Measurements from ENCODE around the gene KDM3A.
A peak's percentile ranks its signal among the peaks of the same experiment; 100 is the strongest.

Gene KDM3A

DNA sequence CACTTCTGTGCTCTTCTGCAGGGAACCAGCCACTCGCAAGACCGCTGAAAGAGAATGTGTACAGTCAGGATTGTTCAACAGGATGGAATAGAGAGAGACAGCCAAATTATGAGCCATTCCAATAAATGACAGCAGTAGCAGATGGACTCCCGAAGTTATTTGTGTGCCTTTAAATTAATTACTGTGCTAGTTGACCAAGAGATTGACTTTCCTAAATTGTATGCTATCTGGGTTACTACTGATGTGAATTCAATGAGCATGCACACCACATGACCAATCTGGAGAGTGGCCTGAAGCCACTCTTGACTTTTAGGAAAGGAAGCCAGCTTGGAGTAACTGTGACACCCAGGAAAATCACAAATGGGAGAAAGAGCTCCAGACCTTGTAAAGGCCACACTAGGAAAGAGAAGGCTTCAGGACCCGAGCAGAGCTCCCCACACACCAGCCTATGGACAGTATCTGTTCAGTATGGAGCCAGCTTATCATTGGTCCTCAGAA lies 69.3 kb downstream of the KDM3A start:
- no peak overlapping the region for H3K4me3 ChIP-seq (ENCODE audit: low read depth, low read length)
- TF ChIP-seq CTCF (IDR thresholded peaks at IDR 0.05; ENCODE audit: insufficient read depth, low read depth, low read length, missing control alignments) = no peak
- DNase-seq (ENCODE audit: low read depth) = no peak

DNA sequence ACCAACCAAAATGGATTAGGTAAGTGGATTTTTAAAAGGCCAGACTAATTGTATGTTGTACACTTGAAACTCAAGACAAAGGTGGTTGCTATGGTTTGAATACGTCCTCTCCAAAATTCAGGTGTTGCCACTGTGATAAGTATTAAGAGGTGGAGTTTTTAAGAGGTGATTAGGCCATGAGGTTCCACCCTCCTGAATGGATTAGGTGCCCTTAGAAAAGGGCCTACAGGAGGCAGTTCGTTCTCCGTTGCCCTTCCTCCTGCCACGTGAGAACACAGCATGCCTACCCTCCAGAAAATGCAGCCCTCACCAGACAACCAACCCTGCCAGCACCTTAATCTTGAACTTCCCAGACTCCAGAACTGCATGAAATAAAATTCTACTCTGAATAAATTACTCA lies 70.9 kb downstream of the KDM3A start:
- DNase-seq (ENCODE audit: low read depth) = no peak
- H3K4me3 ChIP-seq (ENCODE audit: low read depth, low read length) = no peak overlapping the region
- TF ChIP-seq CTCF (IDR thresholded peaks at IDR 0.05; ENCODE audit: insufficient read depth, low read depth, low read length, missing control alignments) = no peak

DNA sequence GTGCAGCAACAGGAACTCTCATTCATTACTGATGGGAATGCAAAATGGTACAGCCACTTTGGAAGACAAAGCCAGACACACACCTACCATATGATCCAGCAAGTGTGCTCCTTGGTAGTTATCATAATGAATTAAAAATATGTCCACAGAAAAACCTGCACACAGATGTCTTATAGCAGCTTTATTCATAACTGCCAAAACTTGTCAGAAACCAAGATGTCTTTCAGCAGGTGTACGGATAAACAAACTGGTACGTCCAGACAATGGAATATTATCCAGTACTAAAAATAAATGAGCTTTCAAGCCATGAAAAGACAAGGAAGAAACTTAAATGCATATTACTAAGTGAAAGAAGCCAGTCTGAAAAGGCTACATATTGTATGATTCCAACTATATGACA lies 71.7 kb downstream of the KDM3A start:
- H3K4me3 ChIP-seq (ENCODE audit: low read depth, low read length) = no peak overlapping the region
- no peak for TF ChIP-seq CTCF (IDR thresholded peaks at IDR 0.05; ENCODE audit: insufficient read depth, low read depth, low read length, missing control alignments)
- DNase-seq (ENCODE audit: low read depth) = no peak

- no peak overlapping the region for H3K4me3 ChIP-seq (ENCODE audit: low read depth, low read length)
Observed at GRCh38 chr2:86513948-86514660, 72.9 kb downstream of the KDM3A start.

DNA sequence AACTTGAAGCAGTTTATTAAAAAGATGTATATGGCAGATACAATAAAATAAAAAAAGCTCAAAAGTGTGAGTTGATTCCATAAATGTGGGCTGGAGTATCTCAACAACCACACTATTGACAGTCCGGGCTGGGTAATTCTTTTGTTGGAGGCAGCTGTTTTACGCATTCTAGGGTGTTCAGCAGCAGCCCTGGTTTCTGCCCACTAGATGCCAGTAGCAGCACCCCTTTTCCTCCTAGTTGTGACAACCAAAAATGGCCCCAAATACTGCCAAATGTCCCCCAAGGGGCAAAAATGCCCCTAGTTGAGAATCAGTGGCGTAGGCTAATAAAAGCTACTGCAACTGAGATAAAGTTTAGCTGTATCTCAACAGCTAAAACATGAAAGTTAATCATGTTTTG lies 77.3 kb downstream of the KDM3A start:
- no peak overlapping the region for H3K4me3 ChIP-seq (ENCODE audit: low read depth, low read length)
- TF ChIP-seq CTCF (IDR thresholded peaks at IDR 0.05; ENCODE audit: insufficient read depth, low read depth, low read length, missing control alignments) = peak; percentile 12
- peak; percentile 15 for DNase-seq (ENCODE audit: low read depth)

More at GRCh38 chr2:86513948-86514660, 72.9 kb downstream of the KDM3A start:
- no peak for DNase-seq (ENCODE audit: low read depth)
- no peak for TF ChIP-seq CTCF (IDR thresholded peaks at IDR 0.05; ENCODE audit: insufficient read depth, low read depth, low read length, missing control alignments)

DNA sequence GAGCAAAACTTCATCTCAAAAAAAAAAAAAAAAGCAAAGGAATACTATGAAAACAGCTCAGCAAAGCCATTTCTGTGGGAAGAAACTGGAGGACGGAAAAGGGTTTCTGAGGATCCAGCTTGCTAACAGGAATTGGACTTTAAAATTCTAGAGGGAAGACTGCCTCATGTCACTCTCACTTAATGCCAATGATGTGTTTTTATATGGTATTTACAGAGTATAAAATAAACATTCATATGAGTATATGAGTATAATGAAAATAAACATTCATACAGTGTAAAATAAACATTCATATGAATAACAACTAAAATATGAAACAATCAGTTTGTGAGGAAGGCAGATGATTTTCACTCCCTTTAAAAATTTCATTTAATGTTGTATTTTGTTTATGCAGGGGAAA lies 78.2 kb downstream of the KDM3A start:
- no peak for DNase-seq (ENCODE audit: low read depth)
- no peak overlapping the region for H3K4me3 ChIP-seq (ENCODE audit: low read depth, low read length)
- no peak for TF ChIP-seq CTCF (IDR thresholded peaks at IDR 0.05; ENCODE audit: insufficient read depth, low read depth, low read length, missing control alignments)

- no peak for TF ChIP-seq CTCF (IDR thresholded peaks at IDR 0.05; ENCODE audit: insufficient read depth, low read depth, low read length, missing control alignments)
- DNase-seq (ENCODE audit: low read depth) = no peak
- no peak overlapping the region for H3K4me3 ChIP-seq (ENCODE audit: low read depth, low read length)
Observed at GRCh38 chr2:86520153-86520552, 79.0 kb downstream of the KDM3A start.

Data from GM12865 (cell line).